A549 (cell line): ENCODE data around the gene CTBP2. TPM values are rescaled to one million over a fixed set of nuclear protein-coding genes. Genes with fewer than 3 reads are reported as not detected.

Source experiments
- ATAC-seq, 2 experiments: fragments of 200-7000 bp in 1 of 2; fragments of >200 bp in 1 of 2; cut with Nextera tagmentation in 1 of 2; cut with Tn5 transposase in 1 of 2; 3 replicates each; pipeline versions ENCODE4 v1.8.0 to v1.9.1; 2018 to 2020; ENCODE audit warnings: mild to moderate bottlenecking in 1 of 2, moderate library complexity in 1 of 2
- CTCF ChIA-PET: fragments of 300-600 bp; sonication (Branson Sonifier 250); formaldehyde crosslinking; extraction: SDS; loops from one replicate; lab custom pipeline; 2021; ENCODE audit warnings: antibody characterized with exemption, inconsistent platforms; lab: Yijun Ruan, JAX
- POLR2A ChIA-PET: fragments of 350-600 bp; formaldehyde crosslinking; extraction: SDS; loops from one replicate; lab custom pipeline; 2021; ENCODE audit warnings: antibody characterized with exemption, inconsistent platforms; lab: Yijun Ruan, JAX
- DNase-seq, 2 experiments: peaks; one replicate each; pipeline versions ENCODE4 v3.0.0 to v3.0.0-alpha.2; 2011 to 2016; ENCODE audit warnings: low read depth in 1 of 2, low spot score in 1 of 2
- FAIRE-seq: peaks from 2 replicates; lab custom pipeline; 2011; peaks lifted over from hg19 to GRCh38; lab: Jason Lieb, UNC
- H3K27ac ChIP-seq, 2 experiments: fragments of >200 bp; sonication (Bioruptor Twin); formaldehyde crosslinking; 3 replicates each; pipeline ENCODE4 v1.5.1; 2016 to 2017
- H3K4me1 ChIP-seq: fragments of >200 bp; sonication (Bioruptor Twin); formaldehyde crosslinking; 3 replicates; pipeline ENCODE4 v1.6.1; 2016
- H3K4me2 ChIP-seq: fragments of >200 bp; sonication (Bioruptor Twin); formaldehyde crosslinking; 3 replicates; pipeline ENCODE4 v1.6.1; 2016
- H3K4me3 ChIP-seq: fragments of >200 bp; sonication (Bioruptor Twin); formaldehyde crosslinking; 3 replicates; pipeline ENCODE4 v1.5.1; 2016
- H3K9me3 ChIP-seq: fragments of >200 bp; sonication (Bioruptor Twin); formaldehyde crosslinking; 3 replicates; pipeline ENCODE4 v1.6.1; 2016
- ATOH8 ChIP-seq: fragments of 250-450 bp; sonication (Bioruptor Pico); IDR thresholded peaks from 2 replicates; pipeline ENCODE4 v1.5.0; 2020; ENCODE audit warnings: low read depth, mild to moderate bottlenecking, moderate library complexity
- BHLHE40 ChIP-seq: IDR thresholded peaks from 2 replicates; pipeline ENCODE4 v1.6.1; 2012; ENCODE audit warnings: low read depth, low read length, inconsistent platforms
- CEBPB ChIP-seq, 2 experiments: fragments of >200 bp in 1 of 2; sonication (Bioruptor Twin) in 1 of 2; formaldehyde crosslinking in 1 of 2; IDR thresholded peaks; 2 replicates each; pipeline ENCODE4 v1.6.1; 2012 to 2016
- CHD4 ChIP-seq: fragments of 200-600 bp; sonication (generic); IDR thresholded peaks from 2 replicates; pipeline ENCODE4 v1.6.1; 2016; ENCODE audit warnings: antibody characterized with exemption, mild to moderate bottlenecking, borderline replicate concordance
- ESRRA ChIP-seq: fragments of 150-350 bp; IDR thresholded peaks from 2 replicates; pipeline ENCODE4 v1.6.1; 2014; ENCODE audit warnings: mild to moderate bottlenecking, low read length, borderline replicate concordance
- FOSB ChIP-seq: fragments of 250-450 bp; sonication (Bioruptor Pico); IDR thresholded peaks from 2 replicates; pipeline ENCODE4 v1.5.0; 2020; ENCODE audit warnings: mild to moderate bottlenecking, moderate library complexity
- FOSL2 ChIP-seq, 2 experiments: fragments of 450-650 bp in 1 of 2; fragments of >200 bp in 1 of 2; sonication (Bioruptor Twin) in 1 of 2; formaldehyde crosslinking; IDR thresholded peaks; 2 replicates each; pipeline versions ENCODE4 v1.5.0 to v1.6.1; 2016 to 2020; ENCODE audit warnings: mild to moderate bottlenecking in 1 of 2, moderate library complexity in 1 of 2
- GATA3 ChIP-seq: IDR thresholded peaks from 2 replicates; pipeline ENCODE4 v1.6.1; 2012; ENCODE audit warnings: borderline replicate concordance
- HMGXB4 ChIP-seq: fragments of 250-450 bp; sonication (Bioruptor Pico); IDR thresholded peaks from 2 replicates; pipeline ENCODE4 v1.5.0; 2021; ENCODE audit warnings: mild to moderate bottlenecking, moderate library complexity, borderline replicate concordance
- HOXA7 ChIP-seq: fragments of 250-450 bp; sonication (Bioruptor Pico); IDR thresholded peaks from 2 replicates; pipeline ENCODE4 v1.5.0; 2020; ENCODE audit warnings: mild to moderate bottlenecking, moderate library complexity
- JUN ChIP-seq, 2 experiments: fragments of >200 bp; sonication (Bioruptor Twin); formaldehyde crosslinking; IDR thresholded peaks; 2 replicates in 1 of 2; 3 replicates in 1 of 2; pipeline ENCODE4 v1.6.1; 2016 to 2017
- KDM5A ChIP-seq: fragments of 200-600 bp; sonication (generic); IDR thresholded peaks from 2 replicates; pipeline ENCODE4 v1.6.1; 2016; ENCODE audit warnings: antibody characterized with exemption, mild to moderate bottlenecking
- NFE2L2 ChIP-seq: fragments of 150-350 bp; conservative IDR thresholded peaks from 2 replicates; pipeline ENCODE4 v1.6.1; 2014; ENCODE audit warnings: low read length
- NR3C1 ChIP-seq: fragments of >200 bp; sonication (Bioruptor Twin); formaldehyde crosslinking; IDR thresholded peaks from 3 replicates; pipeline ENCODE4 v1.6.1; 2017
- RARB ChIP-seq: fragments of 250-450 bp; sonication (Bioruptor Pico); IDR thresholded peaks from 2 replicates; pipeline ENCODE4 v1.8.0; 2021; ENCODE audit warnings: mild to moderate bottlenecking, moderate library complexity
- RCOR1 ChIP-seq: fragments of 150-350 bp; IDR thresholded peaks from 2 replicates; pipeline ENCODE4 v1.6.1; 2014; ENCODE audit warnings: antibody characterized with exemption, low read length, low read depth
- REST ChIP-seq: fragments of 200-600 bp; sonication (generic); IDR thresholded peaks from 2 replicates; pipeline ENCODE4 v1.6.1; 2016; ENCODE audit warnings: antibody characterized with exemption, mild to moderate bottlenecking, moderate library complexity
- RFX5 ChIP-seq: fragments of 450-650 bp; IDR thresholded peaks from 2 replicates; pipeline ENCODE4 v1.7.1; 2014; ENCODE audit warnings: antibody characterized with exemption, mild to moderate bottlenecking, moderate library complexity
- SMC3 ChIP-seq: fragments of >200 bp; sonication (Bioruptor Twin); formaldehyde crosslinking; IDR thresholded peaks from 3 replicates; pipeline ENCODE4 v1.6.1; 2018; ENCODE audit warnings: inconsistent platforms
- SREBF2 ChIP-seq: fragments of 450-650 bp; IDR thresholded peaks from 2 replicates; pipeline ENCODE4 v1.6.1; 2014; ENCODE audit warnings: mild to moderate bottlenecking, moderate library complexity
- ZC3H11A ChIP-seq: fragments of 450-650 bp; IDR thresholded peaks from 2 replicates; pipeline ENCODE4 v1.6.1; 2014; ENCODE audit warnings: antibody characterized with exemption, mild to moderate bottlenecking
- ZNF302 ChIP-seq: fragments of 250-450 bp; sonication (Bioruptor Pico); IDR thresholded peaks from 2 replicates; pipeline ENCODE4 v1.9.0; 2021; ENCODE audit warnings: inconsistent platforms, mild to moderate bottlenecking, moderate library complexity
- ZSCAN20 ChIP-seq: fragments of 250-450 bp; sonication (Bioruptor Pico); IDR thresholded peaks from 2 replicates; pipeline ENCODE4 v1.8.0; 2022; ENCODE audit warnings: mild to moderate bottlenecking, moderate library complexity
- WGBS: methylation state at CpG from one replicate; pipeline ENCODE4 v1.1.6; 2017; ENCODE audit errors: missing lambda C conversion rate; 5-methylcytosine and 5-hydroxymethylcytosine counted together
- polyA plus RNA-seq, 4 experiments: library from polyadenylated mRNA; depleted of rRNA in 3 of 4; stranded (reverse); fragments of >200 nt; fragmentation: RNase III in 1 of 4; extraction: RNeasy Plus Mini Kit Qiagen cat#74134 plus additional on column Dnase treatment in 1 of 4; gene quantifications; 2 replicates in 3 of 4; 3 replicates in 1 of 4; pipeline ENCODE4 v1.2.3, GENCODE V29; 2011 to 2017
- TF ChIP-seq, protein P1 (sequence below): IDR thresholded peaks from 2 replicates; pipeline ENCODE4 v1.6.1; 2012

CTBP2 gene
- polyA plus RNA-seq, 2 of the 4 experiments (the other 2 are of a cell fraction), result 74.9 to 78.9 TPM

GRCh38 chr10:125116652-125117310 is 43.6 kb downstream of the CTBP2 start:
- FAIRE-seq (no peak), DNase-seq (no peak)
- peak overlapping the region in 1 of 2 experiments; percentile 51; a peak in 1 of 6 replicates for H3K27ac ChIP-seq

GRCh38 chr10:125116041-125116649 is 44.2 kb downstream of the CTBP2 start:
- FAIRE-seq, result no peak
- ATAC-seq, result no peak
- POLR2A ChIA-PET, result no interaction called here
- no peak for DNase-seq
- no peak overlapping the region for H3K4me2 ChIP-seq
- H3K4me3 ChIP-seq, result no peak overlapping the region
- no peak for TF ChIP-seq BHLHE40
- no peak for TF ChIP-seq HMGXB4 (CRISPR knock-in tag)
- TF ChIP-seq CHD4, result no peak
- TF ChIP-seq ZC3H11A, result no peak
- TF ChIP-seq NR3C1, result no peak
- no peak for TF ChIP-seq NFE2L2
- TF ChIP-seq, protein P1, sequence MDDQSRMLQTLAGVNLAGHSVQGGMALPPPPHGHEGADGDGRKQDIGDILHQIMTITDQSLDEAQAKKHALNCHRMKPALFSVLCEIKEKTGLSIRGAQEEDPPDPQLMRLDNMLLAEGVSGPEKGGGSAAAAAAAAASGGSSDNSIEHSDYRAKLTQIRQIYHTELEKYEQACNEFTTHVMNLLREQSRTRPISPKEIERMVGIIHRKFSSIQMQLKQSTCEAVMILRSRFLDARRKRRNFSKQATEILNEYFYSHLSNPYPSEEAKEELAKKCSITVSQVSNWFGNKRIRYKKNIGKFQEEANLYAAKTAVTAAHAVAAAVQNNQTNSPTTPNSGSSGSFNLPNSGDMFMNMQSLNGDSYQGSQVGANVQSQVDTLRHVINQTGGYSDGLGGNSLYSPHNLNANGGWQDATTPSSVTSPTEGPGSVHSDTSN, result no peak
- no peak for TF ChIP-seq KDM5A
- TF ChIP-seq FOSB (CRISPR knock-in tag), result no peak
- TF ChIP-seq ZNF302 (CRISPR knock-in tag), result no peak
- TF ChIP-seq HOXA7, result no peak
- TF ChIP-seq GATA3, result no peak
- no peak for TF ChIP-seq CEBPB (IDR thresholded peaks at IDR 0.05)
- no peak for TF ChIP-seq FOSL2 (IDR thresholded peaks at IDR 0.05)
- no peak for TF ChIP-seq FOSL2 (CRISPR knock-in tag; IDR thresholded peaks at IDR 0.05)
- no peak for TF ChIP-seq SMC3
- H3K4me1 ChIP-seq, result peaks cover 53% of the 10 kb centered on the region
- no peaks in the 10 kb centered on the region for H3K9me3 ChIP-seq
- WGBS, result 93% methylated on average over 12 of the region's 16 CpGs
- CTCF ChIA-PET, result interaction anchor here (1.0 kb wide), 1 partner anchor 10 kb away, joined by 3 read pairs; no protein-coding TSS in a partner anchor
- H3K27ac ChIP-seq, result peak overlapping the region in 1 of 2 experiments; percentile 18; a peak in 1 of 6 replicates

More at GRCh38 chr10:125116652-125117310, 43.6 kb downstream of the CTBP2 start:
- TF ChIP-seq JUN (IDR thresholded peaks at IDR 0.05) (no peak), ATOH8 (CRISPR knock-in tag) (no peak), BHLHE40 (no peak), HOXA7 (no peak), REST (no peak), RFX5 (no peak), RARB (CRISPR knock-in tag) (no peak), SREBF2 (no peak), RCOR1 (no peak), ESRRA (no peak), KDM5A (no peak), ZSCAN20 (CRISPR knock-in tag) (no peak)
- ChIA-PET POLR2A (no interaction called here), CTCF (interaction anchor here (1.0 kb wide), 1 partner anchor 9 kb away, joined by 3 read pairs; no protein-coding TSS in a partner anchor)
- 88% methylated on average over 16 of the region's 18 CpGs for WGBS
- no peaks in the 10 kb centered on the region for H3K9me3 ChIP-seq
- no peak overlapping the region for H3K4me3 ChIP-seq
- ATAC-seq, result no peak
- peaks cover 53% of the 10 kb centered on the region for H3K4me1 ChIP-seq
- H3K4me2 ChIP-seq, result no peak overlapping the region
